Measurements from ENCODE around the gene OR6B2.

- TF ChIP-seq ZBTB7A (IDR thresholded peaks at IDR 0.05; ENCODE audit: low read depth) (no peak), MAX (IDR thresholded peaks at IDR 0.05) (no peak), CEBPB (IDR thresholded peaks at IDR 0.05) (no peak), EP300 (IDR thresholded peaks at IDR 0.05; ENCODE audit: borderline replicate concordance) (no peak), REST (IDR thresholded peaks at IDR 0.05; ENCODE audit: low read depth) (no peak), RAD21 (IDR thresholded peaks at IDR 0.05; ENCODE audit: low read depth) (no peak), YY1 (IDR thresholded peaks at IDR 0.05; ENCODE audit: low read depth) (no peak)
Observed at GRCh38 chr2:240048237-240048636, 18.0 kb upstream of the OR6B2 start.
